Brain microvascular endothelial cell (primary cell): ENCODE measurements around the gene FBXW9.
A peak's percentile ranks its signal among the peaks of the same experiment; 100 is the strongest.
"Not testable (repeated sequence)": the region's sequence is repeated elsewhere in the genome, so short reads cannot be mapped to it uniquely, and the experiment has no call there.

ENCODE experiments used
- DNase-seq: peaks from one replicate; pipeline ENCODE4 v3.0.0-alpha.2; 2020
- H3K27ac ChIP-seq: fragments of 250-450 bp; sonication (Bioruptor Pico); 2 replicates; pipeline ENCODE4 v1.5.1; 2020; ENCODE audit warnings: mild to moderate bottlenecking, moderate library complexity
- H3K27me3 ChIP-seq: fragments of 250-450 bp; sonication (Bioruptor Pico); replicated peaks from 2 replicates; pipeline ENCODE4 v1.5.1; 2020; ENCODE audit warnings: mild to moderate bottlenecking
- H3K36me3 ChIP-seq: fragments of 250-450 bp; sonication (Bioruptor Pico); replicated peaks from 2 replicates; pipeline ENCODE4 v1.5.1; 2020; ENCODE audit warnings: mild to moderate bottlenecking
- H3K4me3 ChIP-seq: 2 replicates; pipeline ENCODE4 v1.5.1; 2011; ENCODE audit warnings: low read depth, mild to moderate bottlenecking, control low read depth, low read length, moderate library complexity
- CTCF ChIP-seq: IDR thresholded peaks from 2 replicates; pipeline ENCODE4 v1.5.1; 2011; ENCODE audit warnings: low read depth, mild to moderate bottlenecking, moderate library complexity, low read length, control low read depth, inconsistent platforms; ENCODE audit errors: missing control alignments
- in situ Hi-C: cut with HindIII; loops from 2 replicates; pipeline ENCODE4 v1.10.0; 2017; ENCODE audit warnings: low sequenced_read_pairs, low pct_ligation_motif_present

Gene FBXW9

GRCh38 chr19:12698138-12698537 lies 1.7 kb upstream of the FBXW9 start:
- DNase-seq, result no peak
- Histone ChIP-seq H3K4me3 (no peak overlapping the region), H3K27me3 (no peaks in the 10 kb centered on the region), H3K27ac (no peak overlapping the region), H3K36me3 (peaks cover 37% of the 10 kb centered on the region)
- in situ Hi-C loops, result no loop called here
- no peak for TF ChIP-seq CTCF

GRCh38 chr19:12697425-12697824 lies 994 bp upstream of the FBXW9 start:
- H3K27ac ChIP-seq, in situ Hi-C loops, H3K4me3 ChIP-seq, H3K27me3 ChIP-seq, DNase-seq: not testable (repeated sequence)
- H3K36me3 ChIP-seq, result peaks cover 33% of the 10 kb centered on the region

GRCh38 chr19:12695997-12696365 lies 450 bp downstream of the FBXW9 start:
- Histone ChIP-seq H3K36me3 (peaks cover 21% of the 10 kb centered on the region), H3K27me3 (no peaks in the 10 kb centered on the region), H3K27ac (peak overlapping the region; percentile 47), H3K4me3 (peak overlapping the region; percentile 89)
- in situ Hi-C loops, result no loop called here
- no peak for DNase-seq
- TF ChIP-seq CTCF, result no peak

- in situ Hi-C loops, result no loop called here
- Histone ChIP-seq H3K36me3 (peaks cover 17% of the 10 kb centered on the region), H3K4me3 (peak overlapping the region; percentile 89), H3K27me3 (no peaks in the 10 kb centered on the region), H3K27ac (no peak overlapping the region)
- no peak for DNase-seq
- no peak for TF ChIP-seq CTCF
These were observed 917 bp downstream of the FBXW9 start for GRCh38 chr19:12695514-12695913.

- Histone ChIP-seq H3K27ac (no peak overlapping the region), H3K36me3 (peaks cover 17% of the 10 kb centered on the region), H3K27me3 (no peaks in the 10 kb centered on the region), H3K4me3 (no peak overlapping the region)
- TF ChIP-seq CTCF, result no peak
- in situ Hi-C loops, result no loop called here
- no peak for DNase-seq
These were observed 1.3 kb downstream of the FBXW9 start for GRCh38 chr19:12695096-12695495.

GRCh38 chr19:12694641-12695040 lies 1.8 kb downstream of the FBXW9 start:
- Histone ChIP-seq H3K27me3 (no peaks in the 10 kb centered on the region), H3K4me3 (no peak overlapping the region), H3K27ac (no peak overlapping the region), H3K36me3 (peaks cover 16% of the 10 kb centered on the region)
- no peak for DNase-seq
- in situ Hi-C loops, result no loop called here
- no peak for TF ChIP-seq CTCF
